ENCODE data around the gene PAPSS1.

Gene PAPSS1

DNA sequence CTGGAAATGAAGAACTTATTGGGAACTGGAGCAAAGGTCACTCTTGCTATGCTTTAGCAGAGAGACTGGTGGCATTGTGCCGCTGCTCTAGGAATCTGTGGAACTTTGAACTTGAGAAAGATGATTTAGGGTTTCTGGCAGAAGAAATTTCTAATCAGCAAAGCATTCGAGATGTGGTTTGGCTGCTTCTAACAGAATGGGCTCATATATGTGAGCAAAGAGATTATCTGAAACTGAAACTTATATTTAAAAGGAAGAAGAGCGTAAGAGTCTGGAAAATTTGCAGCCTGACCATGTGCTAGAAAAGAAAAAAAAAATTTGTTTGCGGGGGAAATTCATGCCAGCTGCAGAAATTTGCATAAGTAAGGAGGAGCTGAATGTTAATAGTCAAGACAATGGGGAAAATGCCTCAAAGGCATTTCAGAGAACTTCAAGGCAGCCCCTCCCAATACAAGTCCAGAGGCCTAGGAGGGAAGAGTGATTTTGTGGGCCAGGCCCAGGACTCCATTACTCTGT is 35.9 kb upstream of the PAPSS1 start:
- no peak overlapping the region for H3K27ac ChIP-seq (ENCODE audit: poor library complexity, severe bottlenecking)
- no peaks in the 10 kb centered on the region for H3K9me3 ChIP-seq (ENCODE audit: severe bottlenecking)
- no peaks in the 10 kb centered on the region for H3K36me3 ChIP-seq (ENCODE audit: low read depth)
- H3K4me1 ChIP-seq (ENCODE audit: insufficient read depth, poor library complexity, severe bottlenecking), result no peaks in the 10 kb centered on the region
- DNase-seq (ENCODE audit: low spot score) (no peak), ATAC-seq (ENCODE audit: low read depth) (no peak)
- H3K27me3 ChIP-seq (ENCODE audit: insufficient read depth, poor library complexity, severe bottlenecking), result no peaks in the 10 kb centered on the region
- no peak overlapping the region for H3K4me3 ChIP-seq (ENCODE audit: severe bottlenecking)
- TF ChIP-seq, protein P1, sequence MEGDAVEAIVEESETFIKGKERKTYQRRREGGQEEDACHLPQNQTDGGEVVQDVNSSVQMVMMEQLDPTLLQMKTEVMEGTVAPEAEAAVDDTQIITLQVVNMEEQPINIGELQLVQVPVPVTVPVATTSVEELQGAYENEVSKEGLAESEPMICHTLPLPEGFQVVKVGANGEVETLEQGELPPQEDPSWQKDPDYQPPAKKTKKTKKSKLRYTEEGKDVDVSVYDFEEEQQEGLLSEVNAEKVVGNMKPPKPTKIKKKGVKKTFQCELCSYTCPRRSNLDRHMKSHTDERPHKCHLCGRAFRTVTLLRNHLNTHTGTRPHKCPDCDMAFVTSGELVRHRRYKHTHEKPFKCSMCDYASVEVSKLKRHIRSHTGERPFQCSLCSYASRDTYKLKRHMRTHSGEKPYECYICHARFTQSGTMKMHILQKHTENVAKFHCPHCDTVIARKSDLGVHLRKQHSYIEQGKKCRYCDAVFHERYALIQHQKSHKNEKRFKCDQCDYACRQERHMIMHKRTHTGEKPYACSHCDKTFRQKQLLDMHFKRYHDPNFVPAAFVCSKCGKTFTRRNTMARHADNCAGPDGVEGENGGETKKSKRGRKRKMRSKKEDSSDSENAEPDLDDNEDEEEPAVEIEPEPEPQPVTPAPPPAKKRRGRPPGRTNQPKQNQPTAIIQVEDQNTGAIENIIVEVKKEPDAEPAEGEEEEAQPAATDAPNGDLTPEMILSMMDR (IDR thresholded peaks at IDR 0.05; ENCODE audit: poor library complexity, severe bottlenecking), result no peak

- TF ChIP-seq, protein P1 (IDR thresholded peaks at IDR 0.05; ENCODE audit: poor library complexity, severe bottlenecking), result no peak
- no peak overlapping the region for H3K27ac ChIP-seq (ENCODE audit: poor library complexity, severe bottlenecking)
- no peaks in the 10 kb centered on the region for H3K27me3 ChIP-seq (ENCODE audit: insufficient read depth, poor library complexity, severe bottlenecking)
- no peaks in the 10 kb centered on the region for H3K9me3 ChIP-seq (ENCODE audit: severe bottlenecking)
- ATAC-seq (ENCODE audit: low read depth) (no peak), DNase-seq (ENCODE audit: low spot score) (no peak)
- H3K36me3 ChIP-seq (ENCODE audit: low read depth), result no peaks in the 10 kb centered on the region
- no peaks in the 10 kb centered on the region for H3K4me1 ChIP-seq (ENCODE audit: insufficient read depth, poor library complexity, severe bottlenecking)
- no peak overlapping the region for H3K4me3 ChIP-seq (ENCODE audit: severe bottlenecking)
These were observed 31.6 kb upstream of the PAPSS1 start for GRCh38 chr4:107751670-107752069.

DNA sequence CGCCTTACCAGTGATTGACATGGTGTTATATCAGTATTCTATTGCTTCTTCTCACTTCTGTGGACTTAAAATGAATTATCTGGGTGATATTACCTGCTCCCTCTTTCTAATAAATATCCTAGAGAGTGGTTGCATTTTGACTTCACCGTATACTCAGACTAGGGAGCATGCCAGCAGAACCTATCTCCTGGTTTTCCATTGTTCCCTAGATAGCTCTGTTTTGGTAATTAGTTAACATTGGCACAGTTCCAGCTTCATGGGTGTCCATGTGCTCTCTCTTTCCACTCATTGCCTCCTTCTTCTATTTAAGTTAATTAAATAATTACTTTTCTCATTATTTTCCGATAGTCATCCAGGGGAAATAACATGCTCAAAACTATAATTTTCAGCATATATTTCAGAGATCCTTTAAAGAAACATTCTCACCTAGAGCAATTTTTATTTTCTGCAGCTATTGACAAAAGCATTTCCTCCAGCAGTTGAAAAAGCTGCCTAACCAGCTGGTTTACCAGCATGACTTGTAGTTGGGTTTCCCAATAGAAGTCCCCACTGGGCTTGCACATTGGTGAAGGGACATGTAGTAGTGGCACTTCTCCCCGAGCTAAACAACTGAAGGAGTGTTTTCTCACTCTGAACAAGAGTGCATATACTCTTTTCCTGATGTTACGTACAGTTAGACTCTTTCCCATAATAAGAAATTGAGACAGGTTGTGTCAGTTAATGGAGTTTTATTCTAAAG is 27.9 kb upstream of the PAPSS1 start:
- ATAC-seq (ENCODE audit: low read depth) (no peak), DNase-seq (ENCODE audit: low spot score) (no peak)
- H3K36me3 ChIP-seq (ENCODE audit: low read depth), result no peaks in the 10 kb centered on the region
- TF ChIP-seq, protein P1 (IDR thresholded peaks at IDR 0.05; ENCODE audit: poor library complexity, severe bottlenecking), result no peak
- no peaks in the 10 kb centered on the region for H3K4me1 ChIP-seq (ENCODE audit: insufficient read depth, poor library complexity, severe bottlenecking)
- H3K4me3 ChIP-seq (ENCODE audit: severe bottlenecking), result no peak overlapping the region
- H3K9me3 ChIP-seq (ENCODE audit: severe bottlenecking), result no peaks in the 10 kb centered on the region
- H3K27ac ChIP-seq (ENCODE audit: poor library complexity, severe bottlenecking), result no peak overlapping the region
- no peaks in the 10 kb centered on the region for H3K27me3 ChIP-seq (ENCODE audit: insufficient read depth, poor library complexity, severe bottlenecking)

DNA sequence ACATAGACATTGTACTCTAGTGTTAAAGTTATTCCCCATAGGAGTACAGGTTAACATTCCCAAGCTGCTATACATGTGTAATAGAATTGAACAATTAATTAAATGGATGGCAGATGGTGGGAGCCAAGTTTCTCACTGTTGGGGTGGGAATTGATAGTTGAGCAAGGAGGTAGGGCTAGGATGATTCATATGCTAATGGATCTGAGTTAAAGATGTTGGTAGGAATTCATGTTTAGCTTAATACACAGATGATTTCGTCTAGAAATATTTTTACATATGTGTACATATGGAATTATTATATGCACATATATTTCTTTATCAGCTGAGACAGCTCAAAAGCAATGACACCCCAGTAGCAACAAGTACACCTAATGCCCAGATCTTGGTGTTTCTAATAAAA is 26.1 kb upstream of the PAPSS1 start:
- H3K4me1 ChIP-seq (ENCODE audit: insufficient read depth, poor library complexity, severe bottlenecking), result no peaks in the 10 kb centered on the region
- TF ChIP-seq, protein P1 (IDR thresholded peaks at IDR 0.05; ENCODE audit: poor library complexity, severe bottlenecking), result no peak
- ATAC-seq (ENCODE audit: low read depth) (no peak), DNase-seq (ENCODE audit: low spot score) (no peak)
- H3K4me3 ChIP-seq (ENCODE audit: severe bottlenecking), result no peak overlapping the region
- H3K9me3 ChIP-seq (ENCODE audit: severe bottlenecking), result no peaks in the 10 kb centered on the region
- H3K27ac ChIP-seq (ENCODE audit: poor library complexity, severe bottlenecking), result no peak overlapping the region
- no peaks in the 10 kb centered on the region for H3K27me3 ChIP-seq (ENCODE audit: insufficient read depth, poor library complexity, severe bottlenecking)
- no peaks in the 10 kb centered on the region for H3K36me3 ChIP-seq (ENCODE audit: low read depth)

GRCh38 chr4:107744532-107744931 is 24.5 kb upstream of the PAPSS1 start:
- no peak overlapping the region for H3K27ac ChIP-seq (ENCODE audit: poor library complexity, severe bottlenecking)
- TF ChIP-seq, protein P1 (IDR thresholded peaks at IDR 0.05; ENCODE audit: poor library complexity, severe bottlenecking), result no peak
- no peak for ATAC-seq (ENCODE audit: low read depth)

More at GRCh38 chr4:107744532-107744931, 24.5 kb upstream of the PAPSS1 start:
- H3K27me3 ChIP-seq (ENCODE audit: insufficient read depth, poor library complexity, severe bottlenecking), result no peaks in the 10 kb centered on the region
- H3K4me1 ChIP-seq (ENCODE audit: insufficient read depth, poor library complexity, severe bottlenecking), result no peaks in the 10 kb centered on the region
- no peak for DNase-seq (ENCODE audit: low spot score)
- no peaks in the 10 kb centered on the region for H3K36me3 ChIP-seq (ENCODE audit: low read depth)
- H3K4me3 ChIP-seq (ENCODE audit: severe bottlenecking), result no peak overlapping the region
- no peaks in the 10 kb centered on the region for H3K9me3 ChIP-seq (ENCODE audit: severe bottlenecking)

Measured in RWPE2 (cell line).